BJ (cell line): ENCODE results near the gene PTMA. TPM values are rescaled to one million over a fixed set of nuclear protein-coding genes. Genes with fewer than 3 reads are reported as not detected.
A peak's percentile ranks its signal among the peaks of the same experiment; 100 is the strongest.

Experiments
- CTCF ChIA-PET: fragments of 350-600 bp; formaldehyde crosslinking; extraction: SDS; loops from one replicate; lab custom pipeline; 2021; ENCODE audit warnings: antibody characterized with exemption, inconsistent platforms; lab: Yijun Ruan, JAX
- POLR2A ChIA-PET: fragments of 300-600 bp; sonication (Branson Sonifier 250); formaldehyde crosslinking; extraction: SDS; loops from one replicate; lab custom pipeline; 2021; ENCODE audit warnings: antibody characterized with exemption; lab: Charles Lee
- DNase-seq: peaks from one replicate; pipeline ENCODE4 v3.0.0-alpha.2; 2011; ENCODE audit warnings: low read depth
- H3K27me3 ChIP-seq: 2 replicates; pipeline ENCODE4 v1.6.0; 2011; ENCODE audit warnings: low read length; ENCODE audit not compliant: control insufficient read depth, insufficient read depth
- H3K36me3 ChIP-seq: 2 replicates; pipeline ENCODE4 v1.5.1; 2011; ENCODE audit warnings: low read length; ENCODE audit not compliant: control insufficient read depth, insufficient read depth
- H3K4me3 ChIP-seq: 2 replicates; pipeline ENCODE4 v1.5.1; 2011; ENCODE audit warnings: low read depth, mild to moderate bottlenecking, control low read depth, low read length
- polyA plus RNA-seq: library from polyadenylated mRNA; depleted of rRNA; stranded (reverse); fragments of >200 nt; gene quantifications from 2 replicates; pipeline ENCODE4 v1.2.3, GENCODE V29; 2011
- TF ChIP-seq, protein P1 (sequence below): IDR thresholded peaks from 2 replicates; pipeline ENCODE4 v1.5.1; 2011; ENCODE audit warnings: low read depth, mild to moderate bottlenecking, control low read depth, inconsistent platforms, low read length, moderate library complexity; ENCODE audit not compliant: insufficient read depth

PTMA gene
- polyA plus RNA-seq, 1 experiment = 363 TPM

DNA sequence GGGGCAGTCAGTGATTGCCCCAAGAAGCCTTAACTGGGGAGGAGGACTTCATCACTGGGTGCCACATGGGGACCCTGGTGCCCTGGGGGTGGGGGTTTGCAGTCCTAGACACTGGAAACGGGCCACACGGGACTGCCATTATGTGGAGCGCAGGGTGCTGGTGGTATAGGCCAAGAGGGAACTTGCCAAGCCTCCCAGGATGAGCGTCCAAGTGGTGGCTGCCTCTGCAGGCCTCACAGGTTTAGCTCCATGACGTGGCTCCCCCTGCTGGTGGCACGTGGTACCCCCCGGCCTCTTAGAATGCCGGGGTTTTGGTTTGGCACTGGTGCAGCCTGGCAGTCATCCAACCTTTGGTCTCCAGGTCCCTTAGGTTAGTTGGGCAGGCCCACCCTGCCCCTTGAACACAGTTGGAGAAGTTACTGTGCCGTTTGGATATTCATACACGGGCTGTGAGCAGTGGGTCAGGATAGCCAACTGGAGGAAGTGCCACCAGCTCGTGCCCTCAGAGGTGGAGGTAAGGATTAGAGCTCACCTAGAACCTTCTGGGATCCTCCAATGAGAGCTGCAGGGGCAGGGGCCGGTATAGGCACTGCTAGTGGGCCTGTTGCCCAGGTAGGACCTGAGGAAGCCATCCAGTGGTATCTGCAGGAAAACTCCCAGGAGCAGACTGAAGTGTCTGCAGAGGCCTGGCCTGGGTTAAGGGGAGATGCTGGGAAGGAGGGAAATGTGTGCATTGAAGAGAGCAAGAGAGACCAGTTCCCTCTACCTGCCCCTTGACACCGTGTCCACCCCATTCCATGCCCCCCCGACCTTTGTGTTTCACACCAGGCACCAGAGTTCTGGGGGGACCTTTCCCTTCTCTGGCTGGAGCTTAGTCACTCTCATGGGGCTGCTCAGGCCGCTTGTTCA lies 5.7 kb downstream of the PTMA start:
- CTCF ChIA-PET = interaction anchor here (0.8 to 8.9 kb wide), 32 partner anchors 9 to 154 kb away, joined by 3 to 719 read pairs (median 7); partner anchors contain the start of gene PDE6D
- Histone ChIP-seq H3K4me3 (no peak overlapping the region), H3K36me3 (peaks cover 10% of the 10 kb centered on the region), H3K27me3 (no peaks in the 10 kb centered on the region)
- POLR2A ChIA-PET = interaction anchor here (1.6 kb wide), 1 partner anchor 36 kb away, joined by 4 read pairs; no protein-coding TSS in a partner anchor
- TF ChIP-seq, protein P1, sequence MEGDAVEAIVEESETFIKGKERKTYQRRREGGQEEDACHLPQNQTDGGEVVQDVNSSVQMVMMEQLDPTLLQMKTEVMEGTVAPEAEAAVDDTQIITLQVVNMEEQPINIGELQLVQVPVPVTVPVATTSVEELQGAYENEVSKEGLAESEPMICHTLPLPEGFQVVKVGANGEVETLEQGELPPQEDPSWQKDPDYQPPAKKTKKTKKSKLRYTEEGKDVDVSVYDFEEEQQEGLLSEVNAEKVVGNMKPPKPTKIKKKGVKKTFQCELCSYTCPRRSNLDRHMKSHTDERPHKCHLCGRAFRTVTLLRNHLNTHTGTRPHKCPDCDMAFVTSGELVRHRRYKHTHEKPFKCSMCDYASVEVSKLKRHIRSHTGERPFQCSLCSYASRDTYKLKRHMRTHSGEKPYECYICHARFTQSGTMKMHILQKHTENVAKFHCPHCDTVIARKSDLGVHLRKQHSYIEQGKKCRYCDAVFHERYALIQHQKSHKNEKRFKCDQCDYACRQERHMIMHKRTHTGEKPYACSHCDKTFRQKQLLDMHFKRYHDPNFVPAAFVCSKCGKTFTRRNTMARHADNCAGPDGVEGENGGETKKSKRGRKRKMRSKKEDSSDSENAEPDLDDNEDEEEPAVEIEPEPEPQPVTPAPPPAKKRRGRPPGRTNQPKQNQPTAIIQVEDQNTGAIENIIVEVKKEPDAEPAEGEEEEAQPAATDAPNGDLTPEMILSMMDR = peak; percentile 94
- no peak for DNase-seq

GRCh38 chr2:231714639-231715498 lies 6.5 kb downstream of the PTMA start:
- H3K4me3 ChIP-seq = no peak overlapping the region
- no peak for DNase-seq
- no peaks in the 10 kb centered on the region for H3K27me3 ChIP-seq
- CTCF ChIA-PET = interaction anchor here (0.6 to 8.9 kb wide), 35 partner anchors 10 to 198 kb away, joined by 3 to 719 read pairs (median 6); no protein-coding TSS in a partner anchor
- H3K36me3 ChIP-seq = peaks cover 10% of the 10 kb centered on the region
- POLR2A ChIA-PET = interaction anchor here (1.6 kb wide), 1 partner anchor 37 kb away, joined by 4 read pairs; no protein-coding TSS in a partner anchor
- TF ChIP-seq, protein P1 = peak; percentile 78

DNA sequence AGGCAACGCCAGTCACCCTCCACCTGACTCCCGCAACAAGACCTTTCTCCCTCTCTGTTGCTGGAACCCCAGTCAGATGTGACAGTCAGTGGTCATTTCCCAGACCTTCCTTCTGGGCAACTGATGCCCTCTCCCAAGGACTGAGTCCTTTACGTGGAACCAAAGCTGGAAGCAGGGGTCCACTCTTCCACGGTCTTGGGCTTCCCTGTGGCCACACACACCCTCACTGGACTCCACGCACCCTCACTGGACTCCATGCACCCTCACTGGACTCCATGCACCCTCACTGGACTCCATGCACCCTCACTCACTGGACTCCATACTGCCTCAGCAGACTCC lies 7.1 kb downstream of the PTMA start:
- Histone ChIP-seq H3K36me3 (peaks cover 10% of the 10 kb centered on the region), H3K27me3 (no peaks in the 10 kb centered on the region), H3K4me3 (no peak overlapping the region)
- TF ChIP-seq, protein P1 = no peak
- ChIA-PET CTCF (interaction anchor here (0.9 to 8.9 kb wide), 24 partner anchors 8 to 152 kb away, joined by 3 to 719 read pairs (median 6); partner anchors contain the start of genes COPS7B and PTMA), POLR2A (no interaction called here)
- no peak for DNase-seq

GRCh38 chr2:231715988-231716616 lies 7.8 kb downstream of the PTMA start:
- TF ChIP-seq, protein P1 = no peak
- Histone ChIP-seq H3K27me3 (no peaks in the 10 kb centered on the region), H3K36me3 (peaks cover 10% of the 10 kb centered on the region), H3K4me3 (no peak overlapping the region)
- DNase-seq = no peak
- ChIA-PET CTCF (interaction anchor here (1.0 to 8.9 kb wide), 17 partner anchors 9 to 150 kb away, joined by 3 to 719 read pairs (median 7); partner anchors contain the start of genes COPS7B and PTMA), POLR2A (interaction anchor here (0.6 kb wide), 1 partner anchor 15 kb away, joined by 5 read pairs; no protein-coding TSS in a partner anchor)
